Measurements from ENCODE around the gene ZNF689. TPM values are rescaled to one million over a fixed set of nuclear protein-coding genes. Genes with fewer than 3 reads are reported as not detected.
A peak's percentile ranks its signal among the peaks of the same experiment; 100 is the strongest.

The ZNF689 gene
- total RNA-seq, 2 experiments from 2014 or later: 10.7 to 11.5 TPM

DNA sequence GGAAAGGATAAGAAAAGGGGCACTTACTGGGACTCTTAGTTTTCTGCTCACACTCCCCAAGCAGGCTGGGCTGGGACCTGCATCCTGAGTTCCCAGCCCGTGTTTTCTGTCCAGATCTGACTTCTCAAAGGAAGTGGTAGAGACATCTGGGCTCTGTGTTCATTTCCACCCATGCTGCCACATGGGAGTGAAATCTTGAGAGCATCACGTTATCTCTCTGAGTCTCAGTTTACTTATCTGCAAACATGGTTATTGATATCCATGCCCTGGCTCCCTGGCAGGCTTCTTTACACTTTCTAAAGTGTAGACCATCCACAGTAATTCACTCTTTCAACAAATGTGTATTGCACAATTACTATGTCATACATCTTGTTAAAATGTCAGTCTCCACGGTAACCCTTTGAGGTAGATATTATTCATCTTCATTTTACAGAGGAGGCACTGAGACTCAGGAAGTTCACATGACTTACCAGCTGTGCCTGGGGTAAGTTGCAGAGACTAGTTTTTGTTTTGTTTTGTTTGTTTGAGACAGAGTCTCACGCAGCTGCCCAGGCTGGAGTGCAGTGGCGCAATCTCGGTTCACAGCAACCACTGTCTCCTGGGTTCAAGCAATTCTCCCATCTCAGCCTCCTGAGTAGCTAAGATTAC, 42.1 kb downstream of the ZNF689 start:
- CTCF ChIA-PET: interaction anchor here (1.3 to 1.8 kb wide), 4 partner anchors 9 to 118 kb away, joined by 4 to 11 read pairs (median 6); partner anchors contain the start of gene ZNF764
- H3K36me3 Mint-ChIP-seq (ENCODE audit: low read depth): no peaks in the 10 kb centered on the region
- peak overlapping the region; percentile 96 for H3K27ac Mint-ChIP-seq
- no peaks in the 10 kb centered on the region for H3K9me3 Mint-ChIP-seq
- intact Hi-C loops (cut with micrococcal nuclease): no loop called here
- peak; percentile 77 for DNase-seq
- H3K4me3 Mint-ChIP-seq: peak overlapping the region; percentile 67
- H3K27me3 Mint-ChIP-seq (ENCODE audit: low read depth): no peaks in the 10 kb centered on the region
- H3K4me1 Mint-ChIP-seq (ENCODE audit: low read depth): peaks cover 46% of the 10 kb centered on the region

DNA sequence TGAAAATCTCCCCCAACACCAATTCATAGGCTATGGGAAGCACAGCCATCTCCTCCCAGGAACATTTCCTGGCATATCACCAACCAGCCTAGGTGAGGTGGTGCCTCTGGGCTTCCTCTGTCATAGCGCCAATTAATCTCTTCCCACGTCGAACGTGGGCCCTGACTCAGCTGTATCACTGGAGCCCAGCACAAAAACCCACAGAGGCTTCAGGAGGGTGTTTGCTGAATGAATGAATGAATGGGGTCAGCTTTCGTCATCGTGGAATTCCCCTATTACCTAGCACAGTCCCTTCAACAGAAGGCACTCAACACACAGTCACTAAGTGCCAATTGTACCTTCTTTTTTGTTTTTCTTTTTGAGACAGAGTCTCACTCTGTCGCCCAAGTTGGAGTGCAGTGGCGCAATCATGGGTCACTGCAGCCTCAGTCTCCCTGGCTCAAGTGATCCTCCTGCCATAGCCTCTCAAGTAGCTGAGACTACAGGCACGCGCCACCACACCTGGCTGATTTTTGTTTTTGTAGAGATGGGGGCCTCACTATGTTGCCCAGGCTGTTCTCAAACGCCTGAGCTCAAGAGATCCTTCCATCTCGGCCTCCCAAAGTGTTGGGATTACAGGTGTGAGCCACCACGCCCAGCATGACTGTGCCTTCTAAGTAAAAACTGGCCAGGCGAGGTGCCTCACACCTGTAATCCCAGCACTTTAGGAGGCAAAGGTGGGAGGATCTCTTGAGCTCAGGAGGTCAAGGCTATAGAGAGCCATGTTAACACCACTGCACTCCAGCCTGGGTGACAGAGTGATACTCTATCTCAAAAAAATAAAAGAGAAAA, 42.8 kb downstream of the ZNF689 start:
- intact Hi-C loops (cut with micrococcal nuclease): no loop called here
- Mint-ChIP-seq H3K4me3 (peak overlapping the region; percentile 34), H3K36me3 (ENCODE audit: low read depth) (no peaks in the 10 kb centered on the region), H3K27ac (peak overlapping the region; percentile 96), H3K27me3 (ENCODE audit: low read depth) (no peaks in the 10 kb centered on the region), H3K9me3 (no peaks in the 10 kb centered on the region), H3K4me1 (ENCODE audit: low read depth) (peaks cover 44% of the 10 kb centered on the region)
- CTCF ChIA-PET: interaction anchor here (1.3 to 1.8 kb wide), 4 partner anchors 9 to 117 kb away, joined by 4 to 11 read pairs (median 6); partner anchors contain the start of gene ZNF764
- DNase-seq: peak; percentile 81

DNA sequence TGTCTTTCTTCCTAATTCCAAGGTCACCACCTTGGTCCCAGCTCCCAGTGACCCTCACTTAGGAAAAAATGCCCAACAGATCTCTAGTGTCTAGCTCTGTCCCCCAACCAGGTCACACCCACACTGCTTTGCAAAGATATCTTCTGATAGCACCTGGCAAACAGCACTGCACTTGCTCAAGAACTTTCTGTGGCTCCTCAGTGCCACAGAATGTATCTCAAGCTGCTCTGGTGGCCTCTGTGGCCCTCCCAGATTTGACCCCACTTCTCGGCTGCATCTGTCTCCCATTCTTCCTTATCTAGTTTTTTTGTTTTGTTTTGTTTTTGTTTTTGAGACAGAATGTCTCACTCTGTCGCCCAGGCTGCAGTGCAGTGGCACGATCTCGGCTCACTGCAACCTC, 43.7 kb downstream of the ZNF689 start:
- H3K36me3 Mint-ChIP-seq (ENCODE audit: low read depth): no peaks in the 10 kb centered on the region
- no peak for DNase-seq
- CTCF ChIA-PET: interaction anchor here (1.2 to 1.3 kb wide), 3 partner anchors 31 to 117 kb away, joined by 6 to 7 read pairs (median 6); no protein-coding TSS in a partner anchor
- peaks cover 40% of the 10 kb centered on the region for H3K4me1 Mint-ChIP-seq (ENCODE audit: low read depth)
- H3K27ac Mint-ChIP-seq: peak overlapping the region; percentile 96
- no peaks in the 10 kb centered on the region for H3K27me3 Mint-ChIP-seq (ENCODE audit: low read depth)
- H3K9me3 Mint-ChIP-seq: no peaks in the 10 kb centered on the region
- H3K4me3 Mint-ChIP-seq: no peak overlapping the region
- intact Hi-C loops (cut with micrococcal nuclease): no loop called here

DNA sequence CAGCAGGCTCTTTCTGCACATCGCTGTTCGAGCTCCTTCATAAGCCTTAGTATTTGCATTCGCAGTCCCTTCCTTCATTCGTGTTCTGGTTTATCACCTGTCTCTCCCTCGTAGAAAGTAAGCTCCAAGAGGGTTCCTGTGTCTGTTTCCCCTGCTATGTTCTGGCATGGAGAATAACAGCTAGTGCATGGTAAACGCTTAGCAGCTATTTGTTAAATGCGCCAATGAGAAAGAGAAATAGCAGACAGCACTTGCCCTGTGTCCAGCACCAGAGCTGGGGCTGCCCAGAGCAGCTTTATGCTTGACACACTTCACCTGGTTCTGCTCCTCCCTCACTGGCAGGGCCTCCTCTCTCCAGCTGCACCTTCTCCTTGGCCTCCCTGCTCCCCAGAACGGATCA, 44.2 kb downstream of the ZNF689 start:
- DNase-seq: no peak
- Mint-ChIP-seq H3K36me3 (ENCODE audit: low read depth) (no peaks in the 10 kb centered on the region), H3K9me3 (no peaks in the 10 kb centered on the region), H3K4me1 (ENCODE audit: low read depth) (peaks cover 42% of the 10 kb centered on the region), H3K4me3 (no peak overlapping the region), H3K27me3 (ENCODE audit: low read depth) (no peaks in the 10 kb centered on the region), H3K27ac (peak overlapping the region; percentile 6)
- CTCF ChIA-PET: interaction anchor here (1.2 to 1.3 kb wide), 2 partner anchors 30 to 32 kb away, joined by 6 read pairs; no protein-coding TSS in a partner anchor
- intact Hi-C loops (cut with micrococcal nuclease): no loop called here

DNA sequence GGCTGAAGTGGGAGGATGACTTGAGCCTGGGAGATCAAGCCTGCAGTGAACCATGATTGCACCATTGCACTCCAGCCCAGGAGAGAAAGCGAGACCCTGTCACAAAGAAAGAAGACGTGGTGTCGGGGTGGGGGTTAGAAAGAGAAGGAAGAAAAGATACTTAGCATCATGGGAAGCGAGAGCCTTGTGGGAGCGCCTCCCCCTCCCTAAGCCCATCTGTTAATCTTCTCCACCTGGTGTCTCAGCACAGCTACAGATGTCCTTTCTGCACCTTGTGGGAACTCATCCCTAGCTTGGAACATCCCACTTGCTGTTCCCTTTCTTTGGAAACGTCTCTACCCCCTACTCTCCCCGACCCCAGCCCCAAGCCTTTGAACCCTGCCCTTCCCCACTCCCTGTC, 44.7 kb downstream of the ZNF689 start:
- H3K4me1 Mint-ChIP-seq (ENCODE audit: low read depth): peaks cover 40% of the 10 kb centered on the region
- intact Hi-C loops (cut with micrococcal nuclease): no loop called here
- CTCF ChIA-PET: interaction anchor here (1.2 to 1.3 kb wide), 2 partner anchors 30 to 33 kb away, joined by 6 read pairs; no protein-coding TSS in a partner anchor

DNA sequence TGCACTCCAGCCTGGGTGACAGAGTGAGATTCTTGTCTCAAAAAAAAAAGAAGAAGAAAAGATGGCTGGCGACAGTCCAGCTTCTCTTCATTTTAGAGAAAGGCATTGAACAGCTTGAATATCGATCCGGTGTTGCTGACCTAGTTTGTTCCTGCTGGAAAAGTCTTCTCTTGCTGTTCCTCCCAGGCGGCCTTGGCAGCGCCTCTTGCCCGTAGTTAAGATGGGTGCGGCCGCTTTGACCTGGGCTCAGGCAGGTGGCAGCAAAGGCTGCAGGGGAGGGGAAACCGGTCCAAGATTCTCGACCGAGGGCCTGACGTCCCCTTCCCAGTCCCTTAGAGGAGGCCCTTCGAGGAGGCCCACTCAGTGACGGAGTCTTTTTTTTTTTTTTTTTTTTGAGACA, 48.2 kb downstream of the ZNF689 start:
- Mint-ChIP-seq H3K4me1 (ENCODE audit: low read depth) (peaks cover 22% of the 10 kb centered on the region), H3K4me3 (peak overlapping the region; percentile 76), H3K27ac (no peak overlapping the region), H3K36me3 (ENCODE audit: low read depth) (peaks cover 4% of the 10 kb centered on the region), H3K9me3 (no peaks in the 10 kb centered on the region), H3K27me3 (ENCODE audit: low read depth) (no peaks in the 10 kb centered on the region)
- no peak for DNase-seq
- intact Hi-C loops (cut with micrococcal nuclease): no loop called here
- CTCF ChIA-PET: interaction anchor here (0.5 to 2.1 kb wide), 3 partner anchors 10 to 85 kb away, joined by 5 to 7 read pairs (median 5); partner anchors contain the start of genes ZNF688 and ZNF747

More for the DNA sequence above, 44.7 kb downstream of the ZNF689 start:
- Mint-ChIP-seq H3K27ac (no peak overlapping the region), H3K27me3 (ENCODE audit: low read depth) (no peaks in the 10 kb centered on the region), H3K9me3 (no peaks in the 10 kb centered on the region), H3K36me3 (ENCODE audit: low read depth) (no peaks in the 10 kb centered on the region), H3K4me3 (no peak overlapping the region)
- no peak for DNase-seq

DNA sequence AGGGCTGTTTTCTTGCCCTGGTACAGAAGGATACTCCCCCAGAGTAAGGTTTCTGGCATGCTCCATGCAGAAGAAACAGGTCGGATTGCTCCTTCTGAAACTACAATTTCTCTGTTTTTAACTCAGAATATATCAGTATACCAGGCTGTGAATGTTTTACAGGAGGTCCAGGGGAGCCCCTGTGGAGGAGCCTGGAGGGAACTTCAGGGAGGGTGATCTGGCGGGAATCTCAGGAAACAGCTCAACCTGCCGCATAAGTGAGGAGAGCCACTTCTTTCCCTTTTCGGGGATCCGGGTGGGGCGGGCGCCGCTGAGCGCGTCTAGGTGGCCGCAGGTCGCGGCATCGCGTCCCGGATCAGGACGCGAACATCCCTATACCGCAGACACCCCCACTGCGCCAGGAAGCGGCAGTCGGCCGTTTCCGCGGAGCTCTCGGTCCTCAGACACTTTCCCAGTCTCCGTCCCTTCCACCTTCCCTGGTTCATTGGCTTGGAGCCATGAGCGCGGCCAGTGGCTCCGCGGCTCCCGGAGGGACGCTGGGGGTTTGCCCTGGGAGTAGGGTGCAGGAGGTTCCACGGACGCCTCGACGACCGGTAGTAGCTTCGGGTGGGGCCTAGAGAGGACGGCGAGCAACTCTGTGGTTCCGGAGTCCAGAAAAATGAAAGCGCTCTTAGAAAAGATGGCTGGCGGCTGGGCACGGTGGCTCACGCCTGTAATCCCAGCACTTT, 48.9 kb downstream of the ZNF689 start:
- Mint-ChIP-seq H3K27me3 (ENCODE audit: low read depth) (no peaks in the 10 kb centered on the region), H3K27ac (peak overlapping the region; percentile 68), H3K36me3 (ENCODE audit: low read depth) (peaks cover 5% of the 10 kb centered on the region), H3K9me3 (no peaks in the 10 kb centered on the region), H3K4me3 (peak overlapping the region; percentile 76), H3K4me1 (ENCODE audit: low read depth) (peaks cover 18% of the 10 kb centered on the region)
- intact Hi-C loops (cut with micrococcal nuclease): no loop called here
- peak; percentile 35 for DNase-seq
- CTCF ChIA-PET: interaction anchor here (0.5 to 2.1 kb wide), 5 partner anchors 11 to 712 kb away, joined by 3 to 7 read pairs (median 5); partner anchors contain the start of genes ZNF688 and ZNF747

DNA sequence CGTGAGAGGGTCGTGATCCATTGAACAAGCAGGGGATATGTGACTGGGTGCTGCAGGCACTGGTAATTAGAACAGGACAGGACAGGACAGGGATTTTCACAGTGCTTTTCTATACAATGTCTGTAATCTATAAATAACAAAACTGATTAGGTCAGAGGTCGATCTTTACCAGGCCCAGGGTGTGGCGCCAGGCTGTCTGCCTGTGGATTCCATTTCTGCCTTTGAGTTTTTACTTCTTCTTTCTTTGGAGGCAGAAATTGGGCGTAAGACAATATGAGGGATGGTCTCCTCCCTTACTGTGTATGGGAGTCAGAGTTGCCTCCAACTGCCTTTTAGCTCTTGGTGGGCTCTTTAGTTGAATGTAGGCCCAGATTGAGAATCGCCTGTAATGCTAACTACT, 50.5 kb downstream of the ZNF689 start:
- intact Hi-C loops (cut with micrococcal nuclease): loop anchor here (2.0 to 10.0 kb wide), 3 partner anchors 25 to 365 kb away; partner anchors contain the start of genes FBXL19, SRCAP and ZNF747
- Mint-ChIP-seq H3K9me3 (no peaks in the 10 kb centered on the region), H3K4me3 (no peak overlapping the region), H3K27me3 (ENCODE audit: low read depth) (no peaks in the 10 kb centered on the region), H3K36me3 (ENCODE audit: low read depth) (peaks cover 13% of the 10 kb centered on the region), H3K27ac (no peak overlapping the region), H3K4me1 (ENCODE audit: low read depth) (peaks cover 20% of the 10 kb centered on the region)
- DNase-seq: no peak
- CTCF ChIA-PET: no interaction called here

DNA sequence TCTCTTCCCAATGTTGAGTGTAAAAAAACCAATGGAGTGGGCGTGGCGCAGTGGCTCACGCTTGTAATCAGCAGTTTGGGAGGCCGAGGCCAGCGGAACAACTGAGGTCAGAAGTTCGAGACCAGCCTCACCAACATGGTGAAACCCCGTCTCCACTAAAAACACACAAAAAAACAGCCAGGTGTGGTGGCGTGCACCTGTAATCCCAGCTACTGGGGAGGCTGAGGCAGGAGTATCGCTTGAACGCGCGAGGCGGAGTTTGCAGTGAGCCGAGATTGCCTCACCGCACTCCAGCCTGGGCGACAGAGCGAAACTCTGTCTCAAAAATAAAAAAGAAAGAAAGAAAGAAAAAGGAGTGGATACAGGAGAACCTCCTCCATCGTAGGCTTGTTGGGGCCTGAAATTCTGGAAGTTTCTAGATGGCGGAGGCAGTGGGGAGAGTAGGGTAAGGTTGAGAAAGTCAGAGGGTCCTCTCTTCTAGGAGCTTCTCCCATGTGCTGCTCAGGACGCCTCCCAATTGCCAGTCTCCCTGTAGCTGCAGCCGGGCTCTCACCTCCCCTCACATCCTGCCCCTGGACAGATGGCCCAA, 51.3 kb downstream of the ZNF689 start:
- H3K4me3 Mint-ChIP-seq: peak overlapping the region; percentile 84
- intact Hi-C loops (cut with micrococcal nuclease): loop anchor here (1.0 to 10.0 kb wide), 5 partner anchors 13 to 366 kb away; partner anchors contain the start of genes FBXL19, SRCAP, ZNF747 and ZNF785
- no peak for DNase-seq
- H3K27me3 Mint-ChIP-seq (ENCODE audit: low read depth): no peaks in the 10 kb centered on the region
- H3K27ac Mint-ChIP-seq: peak overlapping the region; percentile 90
- no peaks in the 10 kb centered on the region for H3K9me3 Mint-ChIP-seq
- H3K4me1 Mint-ChIP-seq (ENCODE audit: low read depth): peaks cover 27% of the 10 kb centered on the region
- H3K36me3 Mint-ChIP-seq (ENCODE audit: low read depth): peaks cover 19% of the 10 kb centered on the region
- CTCF ChIA-PET: interaction anchor here (0.8 to 2.8 kb wide), 7 partner anchors 9 to 110 kb away, joined by 3 to 17 read pairs (median 4); no protein-coding TSS in a partner anchor

DNA sequence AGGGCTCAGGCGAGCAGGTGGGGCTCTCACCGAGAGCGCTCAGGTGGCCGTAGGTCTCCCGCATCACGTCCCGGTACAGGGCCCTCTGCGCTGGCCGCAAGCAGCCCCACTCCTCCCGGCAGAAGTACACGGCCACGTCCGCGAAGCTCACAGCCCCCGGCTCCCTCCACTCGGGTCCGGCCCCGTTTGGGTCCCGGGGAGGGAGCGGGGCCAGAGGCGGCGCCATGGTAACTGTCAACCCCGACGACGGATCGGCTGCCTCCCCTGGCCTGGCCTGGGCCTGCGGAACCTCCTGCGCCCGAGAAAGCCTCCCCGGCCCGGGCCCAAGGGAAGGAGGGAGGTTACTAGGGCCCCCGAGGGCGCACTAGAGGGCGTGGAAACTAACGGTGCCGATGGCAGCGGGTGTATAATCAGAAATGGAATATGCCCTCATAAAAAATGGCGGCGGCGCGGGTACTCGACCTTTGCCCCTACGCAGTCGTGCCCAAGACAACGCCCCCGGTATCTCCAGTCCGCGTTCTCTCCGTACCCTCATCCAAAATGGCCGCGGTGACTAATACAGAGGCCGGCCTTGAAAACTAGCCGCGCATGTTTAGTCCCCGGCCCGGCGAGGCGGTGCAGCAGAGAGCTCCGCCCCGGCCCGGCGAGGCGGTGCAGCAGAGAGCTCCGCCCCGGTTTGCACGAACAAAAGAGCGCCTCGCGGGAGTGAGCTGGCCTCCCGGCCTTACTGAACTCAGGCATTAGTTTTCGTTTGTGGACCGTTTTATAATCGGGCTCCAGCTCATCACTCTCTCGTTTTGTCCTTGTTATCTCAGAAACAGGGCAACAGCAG, 52.0 kb downstream of the ZNF689 start, which contains the start of gene ZNF764:
Gene ZNF764 (minus strand): TSS at position 418 of the 832 bp plus-strand sequence. CDS start 192 bp downstream, at position 226.
- no peaks in the 10 kb centered on the region for H3K9me3 Mint-ChIP-seq
- CTCF ChIA-PET: interaction anchor here (0.8 to 2.8 kb wide), 7 partner anchors 10 to 109 kb away, joined by 3 to 17 read pairs (median 4); no protein-coding TSS in a partner anchor

More for the DNA sequence above, 52.0 kb downstream of the ZNF689 start, which contains the start of gene ZNF764:
- H3K27me3 Mint-ChIP-seq (ENCODE audit: low read depth): no peaks in the 10 kb centered on the region
- DNase-seq: peak; percentile 99
- intact Hi-C loops (cut with micrococcal nuclease): loop anchor here (1.0 to 10.0 kb wide), 5 partner anchors 14 to 367 kb away; partner anchors contain the start of genes FBXL19, SRCAP, ZNF747 and ZNF785
- peaks cover 23% of the 10 kb centered on the region for H3K36me3 Mint-ChIP-seq (ENCODE audit: low read depth)
- H3K27ac Mint-ChIP-seq: peak within 1 kb of the TSS; percentile 90
- peaks cover 34% of the 10 kb centered on the region for H3K4me1 Mint-ChIP-seq (ENCODE audit: low read depth)
- H3K4me3 Mint-ChIP-seq: peak within 1 kb of the TSS; percentile 84
